Measurements from ENCODE around the gene RNF144A.
A peak's percentile ranks its signal among the peaks of the same experiment; 100 is the strongest.
"Not testable (repeated sequence)": the region's sequence is repeated elsewhere in the genome, so short reads cannot be mapped to it uniquely, and the experiment has no call there.

The RNF144A gene, protein sequence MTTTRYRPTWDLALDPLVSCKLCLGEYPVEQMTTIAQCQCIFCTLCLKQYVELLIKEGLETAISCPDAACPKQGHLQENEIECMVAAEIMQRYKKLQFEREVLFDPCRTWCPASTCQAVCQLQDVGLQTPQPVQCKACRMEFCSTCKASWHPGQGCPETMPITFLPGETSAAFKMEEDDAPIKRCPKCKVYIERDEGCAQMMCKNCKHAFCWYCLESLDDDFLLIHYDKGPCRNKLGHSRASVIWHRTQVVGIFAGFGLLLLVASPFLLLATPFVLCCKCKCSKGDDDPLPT

DNA sequence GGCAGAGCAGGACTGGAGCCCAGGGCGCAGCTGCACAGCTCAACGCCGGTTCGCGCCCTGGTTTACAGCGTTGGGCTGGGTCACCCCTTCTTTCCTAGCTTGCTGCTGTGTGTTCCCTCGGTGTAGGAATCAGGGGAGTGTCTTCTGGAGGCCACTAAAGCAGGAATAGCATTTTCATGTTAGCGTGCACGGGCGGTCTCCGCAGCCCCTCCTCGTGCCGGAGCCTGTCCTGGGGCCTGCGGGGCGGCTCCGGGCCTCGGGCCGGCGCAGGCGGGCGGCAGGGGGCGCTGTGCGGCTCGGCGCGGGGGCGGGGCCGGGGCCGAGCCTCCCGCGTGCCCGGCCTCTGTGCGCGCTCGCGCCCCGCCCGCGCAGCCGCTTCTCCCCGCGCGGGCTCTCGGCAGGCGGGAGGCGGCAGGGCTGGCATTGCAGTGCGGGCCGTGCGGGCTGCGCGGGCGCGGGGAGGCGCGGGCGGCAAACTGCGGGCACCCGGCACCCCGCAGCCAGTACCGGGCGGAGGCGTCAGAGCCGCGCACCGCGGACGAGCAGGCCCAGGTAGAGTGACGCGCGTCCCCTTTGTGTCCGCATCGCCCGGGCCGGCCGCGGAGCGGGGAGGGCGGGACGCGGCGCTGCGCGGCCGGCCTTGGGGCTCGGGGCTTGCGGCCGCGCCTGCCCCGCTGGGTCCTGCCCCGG lies at the start of gene RNF144A:
Gene RNF144A, plus strand, starts transcription at position 342 of the 690 bp plus-strand sequence. CDS start 79,515 bp downstream, outside the sequence.
- DNase-seq, result peak in 36 of 56 donors; percentile 30 to 84 (median 62)

DNA sequence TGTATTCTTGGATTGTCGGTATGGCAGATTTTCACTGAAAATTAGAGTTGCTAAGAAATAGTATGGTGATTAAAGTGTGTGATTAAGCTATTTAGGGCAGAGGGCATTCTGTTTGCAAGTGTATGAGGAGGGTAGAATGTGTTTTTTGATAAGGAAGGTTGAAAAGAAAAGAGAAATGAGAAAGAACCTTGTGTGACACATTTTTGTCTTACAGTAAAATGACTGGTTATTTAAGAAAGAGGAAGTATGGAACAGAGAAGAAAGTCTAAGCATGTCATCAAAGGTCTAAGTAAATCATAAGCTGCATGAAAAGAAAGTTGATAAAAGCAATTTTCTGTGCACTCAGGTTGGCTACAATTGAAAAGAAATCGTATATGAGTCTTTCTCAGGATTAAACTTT lies 44.8 kb upstream of the RNF144A start:
- DNase-seq, result no peak

DNA sequence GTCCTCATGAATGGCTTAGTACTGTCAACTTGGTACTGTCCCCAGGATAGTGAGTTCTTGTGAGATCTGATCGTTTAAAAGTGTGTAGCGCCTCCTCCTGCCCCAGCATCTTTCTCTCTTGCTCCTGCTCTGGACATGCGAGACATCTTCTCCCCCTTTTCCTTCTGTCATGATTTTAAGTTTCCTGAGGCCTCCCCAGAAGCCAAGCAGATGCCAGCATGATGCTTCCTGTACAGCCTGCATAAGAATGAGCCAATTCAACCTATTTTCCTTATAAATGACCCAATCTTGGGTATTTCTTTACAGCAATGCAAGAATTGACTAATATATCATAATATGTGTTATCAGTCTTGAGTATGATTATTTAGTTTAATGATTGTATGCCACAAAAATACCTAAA lies 43.2 kb upstream of the RNF144A start:
- no peak for DNase-seq

DNA sequence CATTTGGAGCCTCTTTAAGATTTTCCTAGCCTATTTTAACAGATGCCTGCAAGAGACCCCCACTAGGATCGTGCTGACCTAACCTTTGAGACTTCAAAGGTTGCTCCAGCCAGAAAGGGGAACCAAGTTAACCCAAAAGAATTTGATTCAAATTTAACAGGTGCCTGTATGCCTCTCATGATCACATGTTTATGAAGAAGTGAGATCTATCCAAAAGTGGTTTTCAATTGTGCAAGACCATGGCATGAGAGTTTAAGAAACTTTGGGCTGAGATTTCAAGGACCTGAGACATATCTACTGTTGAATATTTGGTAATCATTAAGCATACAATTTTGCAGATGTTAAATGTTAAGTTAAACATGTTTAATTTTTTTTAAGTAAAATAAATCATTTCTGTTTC lies 40.9 kb upstream of the RNF144A start:
- no peak for DNase-seq

DNA sequence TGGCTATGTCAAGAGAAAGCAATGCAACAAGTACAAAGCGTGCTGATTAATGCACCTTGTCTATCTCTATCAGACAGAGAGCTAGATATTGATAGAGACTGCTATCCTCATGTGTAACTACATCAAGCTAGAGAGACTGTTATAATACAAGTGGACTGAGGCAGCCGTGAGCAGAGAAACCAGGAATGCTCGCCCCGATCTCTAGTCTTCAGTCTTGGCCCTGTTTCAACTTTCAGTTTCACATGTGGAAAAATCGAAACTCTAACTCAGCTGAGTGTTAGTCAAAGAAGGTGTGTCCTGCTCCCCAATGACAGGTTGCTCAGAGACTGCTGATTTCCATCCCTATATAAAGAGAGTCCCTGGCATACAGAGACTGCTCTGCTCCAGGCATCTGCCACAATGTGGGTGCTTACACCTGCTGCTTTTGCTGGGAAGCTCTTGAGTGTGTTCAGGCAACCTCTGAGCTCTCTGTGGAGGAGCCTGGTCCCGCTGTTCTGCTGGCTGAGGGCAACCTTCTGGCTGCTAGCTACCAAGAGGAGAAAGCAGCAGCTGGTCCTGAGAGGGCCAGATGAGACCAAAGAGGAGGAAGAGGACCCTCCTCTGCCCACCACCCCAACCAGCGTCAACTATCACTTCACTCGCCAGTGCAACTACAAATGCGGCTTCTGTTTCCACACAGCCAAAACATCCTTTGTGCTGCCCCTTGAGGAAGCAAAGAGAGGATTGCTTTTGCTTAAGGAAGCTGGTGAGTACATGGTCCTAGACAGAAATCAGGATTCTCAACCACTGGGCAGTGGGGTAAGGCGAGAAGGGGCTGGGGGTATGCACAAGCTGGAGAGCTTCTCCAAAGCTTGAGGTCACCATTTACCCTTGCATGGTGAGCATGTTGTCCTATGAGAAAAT lies 39.6 kb upstream of the RNF144A start, which contains the start of gene RSAD2:
Gene RSAD2, plus strand, starts transcription at position 376 of the 903 bp plus-strand sequence. Its CDS starts 24 bp downstream, at position 400.
- DNase-seq, result peak in 13 of 56 donors; percentile 2 to 53 (median 7)

DNA sequence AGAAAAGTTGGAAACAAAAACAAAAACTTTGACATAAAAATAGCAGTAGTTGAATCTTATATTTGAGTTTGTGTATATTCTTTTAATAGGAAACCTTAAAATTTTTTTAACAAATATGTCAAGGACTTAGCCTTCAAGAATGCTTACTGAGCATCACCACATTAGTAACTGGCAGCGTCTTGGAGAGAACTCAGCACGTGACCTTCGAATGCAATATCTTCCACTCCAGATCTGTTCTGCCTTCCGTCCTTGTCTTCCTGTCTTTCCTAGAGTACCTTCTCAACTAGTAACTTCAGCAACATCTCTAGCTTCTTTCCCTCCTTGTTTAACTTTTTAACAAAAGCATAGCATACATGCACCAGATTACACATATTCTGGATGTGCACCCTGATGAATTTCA lies 38.7 kb upstream of the RNF144A start:
- DNase-seq, result no peak

DNA sequence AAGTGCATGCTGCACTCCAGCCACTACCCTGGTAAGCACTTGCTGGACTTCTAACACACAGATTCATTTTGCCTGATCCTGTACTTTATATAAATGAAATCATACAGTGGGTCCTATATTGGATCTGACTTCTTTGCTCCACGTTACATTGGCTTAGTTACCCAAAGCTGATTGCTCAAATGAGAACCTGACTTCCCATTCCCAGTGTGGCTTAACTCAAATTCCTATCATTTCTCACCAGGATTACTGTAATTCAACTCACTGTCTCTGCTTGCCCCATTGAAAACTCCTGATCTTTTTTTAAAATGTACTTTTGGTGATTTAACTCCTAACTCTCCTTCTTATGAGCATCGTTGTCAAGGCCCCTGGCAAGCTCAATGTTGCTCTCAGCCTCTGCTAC lies 38.2 kb upstream of the RNF144A start:
- no peak for DNase-seq

DNA sequence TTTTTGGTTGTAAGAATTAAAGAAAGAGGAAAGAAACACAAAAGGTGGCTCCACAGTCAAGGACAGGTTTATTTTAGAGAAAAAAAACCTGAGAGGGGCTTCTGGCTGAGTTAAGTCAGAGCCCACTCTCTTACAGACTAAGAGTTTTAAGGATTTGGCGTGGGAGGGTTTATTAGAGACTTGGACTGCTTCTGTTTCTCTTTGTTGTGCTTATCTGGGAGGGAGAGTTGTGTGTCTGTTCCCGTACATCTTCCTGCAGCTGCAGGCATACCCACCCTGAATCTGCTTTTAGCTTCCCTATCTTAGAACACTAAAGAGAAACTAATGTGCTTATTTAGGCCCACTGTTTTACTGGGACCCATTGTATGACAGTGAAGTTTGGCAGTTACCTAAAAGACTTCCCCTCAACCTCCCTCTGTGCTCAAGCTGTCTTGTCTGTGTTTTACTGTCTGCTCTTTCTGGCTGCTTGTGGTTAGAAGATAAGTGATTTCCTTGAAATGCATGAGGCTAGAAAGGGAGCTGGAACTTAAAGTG lies 36.9 kb upstream of the RNF144A start:
- DNase-seq, result no peak

DNA sequence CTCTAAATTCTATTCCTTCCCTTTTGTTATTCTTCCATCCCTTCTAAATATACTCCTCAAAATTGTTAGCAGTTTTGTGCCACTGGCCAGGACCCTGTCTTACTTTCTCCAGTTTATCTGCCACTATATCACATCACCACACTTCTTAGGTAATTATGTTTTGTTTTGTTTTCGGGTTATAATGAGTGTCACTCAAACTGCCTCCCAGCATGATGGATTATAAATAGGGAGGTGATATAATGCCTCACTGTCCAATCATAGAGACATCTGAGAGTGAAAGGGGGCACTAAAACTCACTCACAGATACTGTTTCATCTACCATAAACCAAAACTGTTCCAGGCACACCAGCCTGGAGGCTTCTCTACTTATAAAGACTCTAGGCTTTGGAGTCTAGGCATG lies 36.2 kb upstream of the RNF144A start:
- DNase-seq, result no peak

DNA sequence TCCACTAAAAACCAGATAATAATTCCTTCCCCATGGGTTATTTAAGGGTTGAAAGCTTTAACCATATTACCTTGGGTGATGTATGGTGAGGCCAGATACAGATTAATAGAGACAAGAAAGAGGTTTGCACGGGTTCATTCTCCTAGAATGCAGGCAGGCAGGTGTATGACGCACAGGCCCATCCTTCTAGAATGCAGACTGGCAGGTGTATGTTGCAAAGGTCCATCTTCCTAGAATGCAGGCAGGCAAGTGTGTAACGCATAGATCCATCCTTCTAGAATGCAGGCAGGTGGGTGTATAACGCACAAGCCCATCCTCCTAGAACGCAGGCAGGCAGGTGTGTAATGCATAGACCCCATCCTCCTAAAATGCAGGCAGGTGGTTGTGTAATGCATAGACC lies 35.7 kb upstream of the RNF144A start:
- DNase-seq, result no peak

DNA sequence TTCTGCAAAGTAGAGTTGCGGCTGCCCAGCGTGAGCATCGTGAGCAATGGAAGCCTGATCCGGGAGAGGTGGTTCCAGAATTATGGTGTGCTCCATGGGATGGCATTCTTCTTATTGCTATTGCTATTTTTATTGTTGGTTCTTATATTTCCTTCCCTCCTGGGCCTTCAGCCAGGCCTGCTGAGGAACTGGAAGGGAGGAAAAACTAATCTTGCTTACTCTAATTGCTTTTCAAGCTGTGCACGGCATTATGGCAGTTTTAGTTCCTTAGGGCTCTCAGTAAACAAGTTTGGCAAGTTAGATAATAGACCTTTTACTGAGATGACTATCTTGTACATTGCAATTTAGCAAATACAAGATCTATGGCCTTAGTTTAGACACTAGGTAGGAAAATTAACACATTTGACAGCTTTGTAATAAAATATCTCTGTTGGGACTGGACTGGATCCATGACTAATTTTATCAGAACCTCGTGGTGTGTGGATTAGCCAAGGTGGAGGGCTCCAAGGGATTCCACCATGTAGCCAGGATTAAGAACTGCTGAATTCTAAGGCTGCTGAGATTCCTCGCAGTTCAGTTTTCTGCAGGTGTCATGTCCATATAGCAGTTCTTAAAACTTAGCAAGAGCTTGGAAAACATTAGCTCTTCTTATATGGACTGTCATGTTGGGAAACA lies 33.6 kb upstream of the RNF144A start:
- DNase-seq, result no peak

DNA sequence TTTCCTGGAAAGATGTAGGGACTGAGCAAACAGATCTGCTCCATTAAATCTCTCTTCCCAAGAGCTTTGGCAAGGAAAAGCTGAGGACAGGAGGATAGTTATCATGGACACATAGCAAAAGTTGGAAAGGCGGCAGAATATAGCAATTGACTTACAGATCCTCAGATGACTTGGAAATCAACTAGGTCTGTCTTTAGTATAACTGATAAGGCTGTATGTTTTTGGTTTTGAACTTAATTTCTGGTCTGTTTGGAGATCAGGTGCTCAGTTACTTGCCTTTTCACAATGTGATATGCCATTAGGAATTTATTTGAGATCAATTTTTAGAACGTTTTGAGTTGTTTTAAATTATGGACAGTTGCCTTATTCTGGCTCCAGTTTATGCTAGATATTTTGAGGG lies 31.7 kb upstream of the RNF144A start:
- DNase-seq, result no peak

DNA sequence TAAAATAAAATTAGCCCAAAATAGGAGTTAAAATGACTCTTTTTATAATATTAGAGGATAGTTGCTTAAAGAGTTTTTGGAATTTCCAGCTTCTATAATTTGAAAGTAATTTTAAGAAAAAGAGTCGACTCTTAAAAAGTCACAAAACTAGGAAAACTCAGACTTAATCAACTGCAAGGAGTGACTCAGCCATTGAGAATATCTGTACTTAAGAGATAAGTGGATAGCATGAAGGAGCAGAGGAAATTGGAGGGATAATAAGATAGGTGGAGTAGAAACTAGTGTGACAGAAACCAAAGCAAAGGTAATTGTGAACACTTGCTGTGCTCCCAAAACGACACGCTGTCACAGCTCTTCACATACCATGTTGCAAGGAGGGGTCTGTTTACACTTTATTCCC lies 31.2 kb upstream of the RNF144A start:
- no peak for DNase-seq

DNA sequence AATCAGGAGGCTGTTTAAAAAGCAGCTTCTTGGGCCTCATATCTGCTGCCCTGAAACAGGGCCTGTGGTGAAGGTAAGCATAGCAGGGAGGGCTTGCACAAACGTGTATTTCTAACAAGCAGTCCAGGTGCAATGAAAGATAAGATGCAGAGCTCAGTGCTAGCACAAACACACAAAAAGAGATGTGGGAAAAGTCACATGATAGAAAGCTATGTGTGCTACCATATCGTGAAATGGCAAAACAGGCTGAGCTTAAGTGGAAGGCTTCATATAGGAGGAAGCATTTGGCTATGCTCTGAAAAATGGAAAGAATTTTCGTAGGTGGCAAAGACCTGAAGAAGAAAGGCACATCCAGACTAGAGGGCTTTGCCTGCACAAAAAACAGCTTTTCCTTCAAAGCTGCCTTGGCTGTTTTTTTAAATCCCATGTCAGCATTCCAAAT lies 29.4 kb upstream of the RNF144A start:
- no peak for DNase-seq

DNA sequence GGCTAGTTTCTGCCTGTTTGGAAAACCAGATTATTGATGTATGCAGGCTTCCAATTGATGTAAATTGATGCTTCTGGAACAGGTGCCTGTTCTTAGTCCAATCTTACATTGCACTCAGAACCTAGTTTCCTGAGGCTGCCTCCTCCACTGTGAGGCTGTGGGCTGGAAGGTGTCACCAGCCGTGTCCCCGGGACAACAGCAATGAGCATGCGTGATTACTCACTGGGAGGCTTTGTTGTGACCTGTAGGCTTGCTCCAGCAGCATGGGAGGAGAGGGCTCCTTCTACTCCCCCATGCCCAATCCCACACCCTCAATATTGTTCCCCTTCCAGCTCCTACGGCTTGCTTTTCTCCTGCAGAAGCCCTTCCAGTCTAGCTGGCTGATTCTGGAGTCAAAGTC lies 28.5 kb upstream of the RNF144A start:
- DNase-seq, result peak in 1 of 56 donors; percentile 1

DNA sequence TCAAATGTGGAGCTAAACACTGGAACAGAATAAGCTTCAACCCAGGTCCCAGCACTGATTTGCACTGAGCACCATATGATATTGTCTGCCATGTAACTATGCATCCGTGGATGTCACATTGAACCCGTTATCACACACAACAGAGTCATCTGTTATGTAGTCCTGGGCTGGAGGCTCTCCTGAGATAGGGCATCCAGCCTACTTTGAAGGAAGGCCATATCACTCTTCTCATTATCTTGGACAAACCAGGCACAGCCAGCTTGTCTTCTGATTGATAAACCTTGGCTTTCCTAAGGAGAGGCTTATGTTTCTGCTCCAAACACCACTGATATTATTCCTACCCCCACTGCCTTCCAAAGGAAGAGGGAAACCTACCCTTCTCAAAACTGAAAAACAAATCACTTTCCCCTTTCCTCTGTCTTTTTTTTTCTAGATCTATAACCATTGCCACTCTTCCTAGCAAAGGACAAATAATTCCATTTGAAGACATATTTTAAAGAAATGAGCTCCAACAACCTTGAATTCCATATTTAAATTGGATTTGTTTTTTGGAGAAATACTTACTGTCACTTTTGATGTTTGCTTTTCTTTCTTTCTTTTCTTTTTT lies 23.2 kb upstream of the RNF144A start:
- no peak for DNase-seq

DNA sequence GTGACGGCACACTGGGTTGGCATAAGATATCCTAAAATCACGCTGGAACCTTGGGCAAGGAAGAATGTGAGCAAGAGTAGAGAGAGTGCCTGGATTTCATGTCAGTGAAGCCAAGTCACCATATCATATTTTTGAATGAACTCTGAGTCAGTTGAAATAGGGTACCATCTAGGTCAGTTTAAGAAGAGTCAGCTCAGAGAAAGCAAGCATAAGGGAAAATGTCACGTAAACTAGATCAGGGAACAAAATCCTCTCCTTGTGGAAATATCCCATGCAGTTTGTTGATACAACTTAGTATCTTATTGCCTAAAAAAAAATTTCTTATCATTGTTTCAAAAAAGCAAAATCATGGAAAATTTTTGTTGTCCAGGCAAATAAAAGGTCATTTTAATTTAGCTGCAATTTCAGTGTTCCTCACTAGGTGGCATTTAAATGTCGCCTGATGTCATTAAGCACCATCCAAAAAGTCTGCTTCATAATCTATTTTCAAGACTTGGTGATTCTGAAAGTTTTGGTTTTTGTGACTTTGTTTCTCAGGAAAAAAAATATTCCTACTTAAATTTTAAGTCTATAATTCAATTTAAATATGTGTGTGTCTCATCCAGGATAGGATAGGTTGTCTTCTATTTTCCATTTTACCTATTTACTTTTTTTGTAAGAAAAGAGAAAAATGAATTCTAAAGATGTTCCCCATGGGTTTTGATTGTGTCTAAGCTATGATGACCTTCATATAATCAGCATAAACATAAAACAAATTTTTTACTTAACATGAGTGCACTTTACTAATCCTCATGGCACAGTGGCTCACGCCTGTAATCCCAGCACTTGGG lies 20.1 kb upstream of the RNF144A start:
- no peak for DNase-seq

DNA sequence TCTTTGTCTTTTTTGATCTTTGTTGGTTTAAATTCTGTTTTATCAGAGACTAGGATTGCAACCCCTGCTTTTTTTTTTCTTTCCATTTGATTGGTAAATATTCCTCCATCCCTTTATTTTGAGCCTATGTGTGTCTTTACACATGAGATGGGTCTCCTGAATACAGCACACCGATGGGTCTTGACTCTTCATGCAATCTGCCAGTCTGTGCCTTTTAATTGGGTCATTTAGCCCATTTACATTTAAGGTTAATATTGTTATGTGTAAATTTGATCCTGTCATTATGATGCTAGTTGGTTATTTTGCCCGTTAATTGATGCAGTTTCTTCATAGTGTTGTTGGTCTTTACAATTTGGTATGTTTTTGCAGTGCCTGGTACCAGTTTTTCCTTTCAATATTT lies 14.6 kb upstream of the RNF144A start:
- not testable (repeated sequence) for DNase-seq

DNA sequence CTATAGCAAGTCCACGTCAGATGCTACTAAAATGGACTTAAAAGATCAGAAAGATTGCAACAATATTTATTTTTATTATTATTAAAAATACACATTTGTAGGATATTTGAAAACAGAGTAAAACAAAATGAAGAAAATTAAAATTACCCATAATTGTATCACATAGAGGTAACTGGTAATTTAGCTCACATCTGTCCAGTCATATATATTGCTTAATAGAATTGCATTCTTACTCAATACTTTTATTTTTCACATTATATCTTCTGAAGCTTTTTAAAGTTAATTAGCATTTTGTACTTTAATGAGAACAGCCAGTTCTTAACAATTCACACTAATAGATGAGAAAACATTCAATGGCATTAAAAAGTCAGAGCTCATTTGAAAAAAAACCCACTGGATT lies 11.5 kb upstream of the RNF144A start:
- DNase-seq, result no peak

All from nucleus accumbens (tissue), 56 donors.